Motor neuron (in vitro differentiated cells): ENCODE data around the gene PRKCA. TPM values are rescaled to one million over a fixed set of nuclear protein-coding genes. Genes with fewer than 3 reads are reported as not detected.
A peak's percentile ranks its signal among the peaks of the same experiment; 100 is the strongest.
"Not testable (repeated sequence)": the region's sequence is repeated elsewhere in the genome, so short reads cannot be mapped to it uniquely, and the experiment has no call there.

Source experiments
- ATAC-seq, 8 experiments: fragments of 200-7000 bp; cut with Tn5 transposase; replicated peaks in 6 of 8; 2 replicates each; pipeline ENCODE4 v1.8.0; 2021; ENCODE audit warnings: mild to moderate bottlenecking in 8 of 8, moderate library complexity in 8 of 8
- H3K27ac ChIP-seq, 2 donors: fragments of 250-450 bp; sonication (Bioruptor Pico); 2 replicates each; pipeline ENCODE4 v1.9.0; 2021; ENCODE audit warnings: antibody characterized with exemption in 2 of 2, mild to moderate bottlenecking in 2 of 2, moderate library complexity in 1 of 2
- H3K4me1 ChIP-seq, 2 donors: fragments of 250-450 bp; sonication (Bioruptor Pico); replicated peaks in 1 of 2; 2 replicates each; pipeline ENCODE4 v1.6.1; 2021; ENCODE audit warnings: antibody characterized with exemption in 2 of 2, mild to moderate bottlenecking in 2 of 2, moderate library complexity in 1 of 2
- H3K4me3 ChIP-seq, 5 donors: fragments of 250-450 bp; sonication (Bioruptor Pico); 2 replicates each; pipeline ENCODE4 v1.9.0; 2021; ENCODE audit warnings: antibody characterized with exemption in 5 of 5, mild to moderate bottlenecking in 5 of 5, moderate library complexity in 4 of 5
- WGBS, 10 experiments: fragments of 450-650 bp; shearing (Covaris generic); methylation state at CpG; one replicate each; pipeline ENCODE4 v1.0.0; 2022; 5-methylcytosine and 5-hydroxymethylcytosine counted together
- in situ Hi-C, 9 experiments: fragments of 400-800 bp; cut with MboI; loops; one replicate each; pipeline ENCODE4 v1.15.0; 2021; ENCODE audit warnings: low sequenced_read_pairs in 9 of 9, low pct_unique_long_range_greater_than_20kb in 2 of 9; ENCODE audit not compliant: unreplicated experiment in 9 of 9
- total RNA-seq, 8 experiments: library from RNA; unstranded; fragments of 300-600 nt; gene quantifications; 2 replicates each; pipeline versions ENCODE4 v1.2.3 to v1.2.4, GENCODE V29; 2022

PRKCA gene
- total RNA-seq, 8 experiments from 2014 or later: 5.6 to 38.8 (median 8.7) TPM

DNA sequence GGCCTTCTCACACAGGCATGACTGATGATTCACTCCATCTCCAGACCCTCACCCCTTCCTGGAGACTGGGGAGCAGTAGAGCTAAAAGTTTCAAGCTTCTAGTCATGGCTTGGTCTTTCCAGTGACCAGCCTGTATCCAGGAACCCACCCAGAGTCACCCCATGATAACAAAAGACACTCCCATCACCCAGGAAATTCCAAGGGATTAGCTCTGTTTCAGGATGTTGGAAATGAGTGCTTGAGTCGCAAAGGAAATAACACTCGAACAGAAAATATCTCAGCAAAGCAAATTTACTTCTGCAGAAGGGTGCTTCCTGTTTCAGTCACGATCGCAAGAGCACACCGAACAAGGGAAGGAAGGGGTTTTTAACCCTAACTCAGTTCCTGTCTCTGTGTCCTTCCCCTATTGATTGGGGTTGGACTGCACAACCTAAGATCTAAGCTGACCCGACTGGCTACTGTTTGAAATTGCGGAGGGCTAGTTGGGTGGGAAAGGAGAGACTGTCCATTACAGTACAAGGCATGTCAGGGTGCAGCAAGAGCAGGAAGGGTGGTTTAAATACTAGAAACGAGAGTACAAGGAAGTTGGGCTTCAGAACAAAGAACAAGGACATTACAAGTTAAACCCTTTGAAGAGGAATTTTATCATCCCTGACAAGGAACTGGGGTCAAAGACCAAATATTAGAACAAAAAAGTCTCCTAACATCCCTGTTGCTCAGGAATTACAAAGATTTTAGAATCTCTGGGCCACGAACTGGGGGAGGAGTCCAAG, 308.1 kb downstream of the PRKCA start:
- 40 to 100% (median 77%) methylated on average over 1 to 8 of the region's 9 CpGs; no CpG with 5 or more reads in 1 of the 10 experiments for WGBS, 10 experiments
- in situ Hi-C loops: no loop called here
- no peak for ATAC-seq
- H3K27ac ChIP-seq: no peak overlapping the region
- no peak overlapping the region for H3K4me3 ChIP-seq
- H3K4me1 ChIP-seq: no peaks in the 10 kb centered on the region

DNA sequence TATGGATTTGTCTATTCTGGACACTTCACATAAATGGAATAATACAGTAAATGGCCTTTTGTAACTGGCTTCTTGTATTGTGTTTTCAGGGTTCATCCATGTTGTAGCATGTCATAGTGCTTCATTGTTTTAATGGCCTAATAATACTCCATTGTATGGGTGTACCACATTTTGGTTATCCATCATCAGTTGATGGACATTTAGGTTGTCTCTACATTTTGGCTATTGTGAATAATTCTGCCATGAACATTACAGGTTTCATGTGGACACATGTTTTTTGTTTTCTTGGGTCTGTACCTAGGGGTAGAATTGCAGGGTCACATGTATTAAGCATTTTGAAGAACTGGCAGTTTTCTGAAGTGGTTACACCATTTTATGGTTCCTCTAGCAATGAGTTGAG, 309.0 kb downstream of the PRKCA start:
- H3K4me1 ChIP-seq: no peaks in the 10 kb centered on the region
- H3K4me3 ChIP-seq: no peak overlapping the region
- H3K27ac ChIP-seq: no peak overlapping the region
- no peak for ATAC-seq
- in situ Hi-C loops: no loop called here

DNA sequence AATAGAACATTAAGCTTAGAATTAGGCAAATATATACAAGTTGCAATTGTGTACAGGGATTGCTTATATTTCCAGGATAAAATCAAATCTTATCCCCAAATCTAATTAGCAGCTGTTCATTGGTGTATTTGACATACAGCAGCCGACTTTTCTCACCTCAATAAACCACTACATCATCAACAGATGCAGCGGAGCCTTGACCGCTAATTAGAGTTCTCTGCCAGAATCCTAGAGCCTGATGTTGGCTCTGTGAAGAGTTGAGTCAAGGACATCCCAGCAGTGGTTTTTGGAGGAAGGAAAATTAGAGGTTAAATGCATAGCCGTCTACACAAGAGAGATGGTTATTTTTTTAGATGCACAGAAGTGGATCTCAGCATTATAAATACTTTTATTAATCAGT, 310.6 kb downstream of the PRKCA start:
- Histone ChIP-seq H3K27ac (no peak overlapping the region), H3K4me1 (no peaks in the 10 kb centered on the region), H3K4me3 (no peak overlapping the region)
- in situ Hi-C loops: no loop called here
- WGBS, 10 experiments: 50 to 100% (median 83%) methylated on average over 1 to 4 of the region's 4 CpGs; no CpG with 5 or more reads in 3 of the 10 experiments
- ATAC-seq: no peak

DNA sequence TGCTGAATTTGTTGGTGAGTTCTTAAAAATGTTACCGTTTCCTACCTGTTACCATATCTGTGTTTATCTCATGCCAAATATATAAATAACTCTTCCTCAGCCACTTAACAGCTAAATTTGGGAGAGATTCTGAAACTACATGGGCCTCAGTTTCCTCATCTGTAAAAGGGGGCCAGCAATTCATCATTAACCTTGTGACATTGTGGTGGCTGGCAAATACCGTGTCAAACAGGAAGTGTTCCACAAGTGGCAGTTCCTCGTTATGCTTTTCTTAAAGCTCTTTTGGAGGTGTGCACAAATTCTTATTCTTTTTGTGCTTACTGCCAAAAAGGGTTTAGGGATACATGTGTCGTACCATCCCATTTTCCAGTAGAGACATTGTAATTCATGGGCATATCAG, 312.1 kb downstream of the PRKCA start:
- ATAC-seq: no peak
- in situ Hi-C loops: no loop called here
- 30 to 100% (median 80%) methylated on average over 1 to 4 of the region's 4 CpGs; no CpG with 5 or more reads in 1 of the 10 experiments for WGBS, 10 experiments

DNA sequence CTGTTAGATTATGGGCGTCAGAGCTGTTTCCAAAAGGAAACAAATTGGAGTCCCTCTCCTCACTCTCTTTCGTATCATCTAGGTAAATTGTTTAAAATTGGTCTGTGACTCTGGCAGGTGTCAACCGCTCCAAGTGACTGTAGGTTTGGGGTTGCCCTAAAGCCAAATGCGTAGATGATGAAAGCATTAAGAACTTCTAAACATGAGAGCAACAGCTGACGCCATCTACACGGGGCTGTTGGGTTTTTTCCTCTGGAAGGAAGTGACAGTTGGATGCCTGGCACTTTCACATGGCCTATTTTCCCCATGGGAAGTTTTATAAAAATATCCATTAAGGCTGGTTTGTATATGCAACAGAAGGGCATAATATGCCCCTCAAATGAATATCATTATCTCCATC, 316.8 kb downstream of the PRKCA start:
- H3K27ac ChIP-seq: no peak overlapping the region
- no peak overlapping the region for H3K4me3 ChIP-seq
- H3K4me1 ChIP-seq: no peaks in the 10 kb centered on the region
- in situ Hi-C loops: no loop called here
- WGBS, 10 experiments: 40 to 100% (median 92%) methylated on average over 1 to 6 of the region's 6 CpGs; no CpG with 5 or more reads in 1 of the 10 experiments
- ATAC-seq: no peak

More for the DNA sequence above, 312.1 kb downstream of the PRKCA start:
- no peaks in the 10 kb centered on the region for H3K4me1 ChIP-seq
- H3K27ac ChIP-seq: no peak overlapping the region
- no peak overlapping the region for H3K4me3 ChIP-seq

DNA sequence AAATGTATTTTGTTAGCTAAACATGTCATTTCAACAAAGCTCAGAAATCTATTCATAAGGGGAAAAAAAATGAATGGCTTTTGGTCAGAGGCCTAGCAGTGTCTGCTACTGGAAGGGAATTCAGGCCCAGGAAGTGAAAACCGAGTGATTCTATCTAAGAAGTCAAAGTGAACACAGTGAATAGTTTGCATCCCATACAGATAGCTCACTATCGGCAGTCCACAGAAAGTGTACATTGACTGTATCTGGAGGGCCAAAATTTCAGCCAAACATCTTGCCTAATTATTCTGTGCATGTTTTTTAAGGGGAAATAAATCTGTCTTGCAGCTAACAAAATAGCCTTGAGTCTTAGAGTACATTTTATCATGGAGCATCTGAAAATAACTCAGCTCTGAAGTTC, 318.1 kb downstream of the PRKCA start:
- Histone ChIP-seq H3K4me3 (no peak overlapping the region), H3K4me1 (no peaks in the 10 kb centered on the region), H3K27ac (no peak overlapping the region)
- WGBS, 10 experiments: 63 to 100% (median 88%) methylated on average over 1 to 2 of the region's 2 CpGs; no CpG with 5 or more reads in 4 of the 10 experiments
- no peak for ATAC-seq
- in situ Hi-C loops: no loop called here

DNA sequence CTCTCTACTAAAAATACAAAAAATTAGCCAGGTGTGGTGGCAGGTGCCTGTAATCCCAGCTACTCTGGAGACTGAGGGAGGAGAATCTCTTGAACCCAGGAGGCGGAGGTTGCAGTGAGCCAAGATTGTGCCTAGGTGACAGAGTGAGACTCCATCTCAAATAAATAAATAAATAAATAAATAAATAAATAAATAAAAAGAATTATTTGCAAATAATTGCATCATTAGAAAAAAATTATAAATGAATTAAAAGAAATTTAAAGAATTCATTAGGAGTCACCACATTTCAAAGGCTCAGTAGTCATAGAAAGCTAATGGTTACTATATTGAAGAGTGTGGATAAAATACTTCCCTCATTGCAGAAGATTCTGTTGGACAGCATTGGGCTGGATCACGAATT, 322.2 kb downstream of the PRKCA start:
- in situ Hi-C loops, H3K27ac ChIP-seq, H3K4me1 ChIP-seq, ATAC-seq, H3K4me3 ChIP-seq: not testable (repeated sequence)
- WGBS, 10 experiments: 56 to 100% (median 85%) methylated on average over 1 to 2 of the region's 2 CpGs

DNA sequence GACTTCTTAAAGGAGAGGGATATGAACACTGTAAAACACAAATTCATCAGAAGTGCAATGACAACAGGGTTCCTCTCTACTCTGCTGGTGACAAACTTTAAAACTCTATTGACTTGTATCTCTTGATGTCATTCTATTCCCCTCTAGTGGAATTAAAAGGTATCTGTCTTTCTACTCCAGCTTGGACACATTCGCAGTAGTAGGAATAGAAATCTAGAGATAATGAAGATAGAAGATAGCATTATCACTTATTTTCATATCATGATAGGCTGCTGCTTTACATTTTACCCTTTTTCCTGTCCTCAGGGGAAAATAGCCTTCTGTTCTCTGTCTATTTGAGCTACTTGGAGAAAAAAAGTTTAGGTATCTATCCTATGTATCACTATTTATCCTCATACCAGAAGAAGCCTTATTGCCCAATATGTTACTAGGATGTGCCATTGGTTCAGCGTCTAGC, 322.9 kb downstream of the PRKCA start:
- 17 to 92% (median 80%) methylated on average over 1 to 2 of the region's 2 CpGs; no CpG with 5 or more reads in 3 of the 10 experiments for WGBS, 10 experiments
- in situ Hi-C loops: no loop called here
- no peak overlapping the region for H3K27ac ChIP-seq
- ATAC-seq: peak in 5 of 8 experiments; percentile 55 to 79 (median 57)
- no peak overlapping the region for H3K4me3 ChIP-seq
- no peaks in the 10 kb centered on the region for H3K4me1 ChIP-seq

DNA sequence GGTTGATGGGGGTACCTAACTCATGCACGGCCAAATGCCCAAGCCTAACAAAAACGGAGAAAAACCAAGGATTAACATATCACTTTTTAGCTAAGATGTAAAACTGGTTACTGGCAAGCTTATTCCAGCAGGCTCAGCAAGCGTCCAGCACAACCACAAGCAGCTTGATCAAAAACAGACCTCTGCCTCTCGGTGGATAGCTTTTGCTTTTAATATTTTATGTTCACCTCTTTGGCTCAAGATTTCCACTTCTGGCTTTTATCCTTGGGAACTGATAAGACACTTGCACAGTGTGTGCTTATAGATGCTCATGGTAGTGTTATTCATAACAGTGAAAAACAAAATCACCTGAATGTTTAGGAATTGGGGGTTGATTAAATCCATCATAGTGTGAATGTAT, 325.6 kb downstream of the PRKCA start:
- no peak overlapping the region for H3K4me3 ChIP-seq
- peaks cover 0 to 2% of the 10 kb centered on the region in 2 donors for H3K4me1 ChIP-seq
- H3K27ac ChIP-seq: no peak overlapping the region
- in situ Hi-C loops: no loop called here
- no peak for ATAC-seq
- 0 to 93% (median 48%) methylated on average over 1 to 3 of the region's 4 CpGs for WGBS, 10 experiments

DNA sequence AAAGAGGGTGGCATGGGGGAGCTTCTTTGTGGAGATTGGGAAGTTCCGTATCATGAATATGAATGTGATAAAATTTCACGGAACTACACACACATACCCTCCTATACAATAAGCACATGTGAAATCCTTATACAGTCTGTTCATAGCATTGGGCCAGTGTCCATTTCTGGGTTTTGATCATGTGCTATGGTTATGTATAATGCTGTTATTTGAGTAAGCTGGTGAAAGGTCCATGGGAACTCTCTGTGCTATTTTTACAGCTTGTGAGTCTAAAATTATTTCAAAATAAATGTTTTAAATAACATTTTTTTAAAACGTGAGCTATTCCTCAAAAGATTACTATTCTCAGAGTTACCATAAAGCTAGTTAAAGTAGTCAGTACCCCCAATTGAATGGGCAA, 327.3 kb downstream of the PRKCA start:
- 0 to 100% (median 88%) methylated on average over 1 to 3 of the region's 3 CpGs; no CpG with 5 or more reads in 3 of the 10 experiments for WGBS, 10 experiments
- in situ Hi-C loops: no loop called here
- peaks cover 0 to 9% of the 10 kb centered on the region in 2 donors for H3K4me1 ChIP-seq
- no peak overlapping the region for H3K27ac ChIP-seq
- H3K4me3 ChIP-seq: no peak overlapping the region
- ATAC-seq: no peak

DNA sequence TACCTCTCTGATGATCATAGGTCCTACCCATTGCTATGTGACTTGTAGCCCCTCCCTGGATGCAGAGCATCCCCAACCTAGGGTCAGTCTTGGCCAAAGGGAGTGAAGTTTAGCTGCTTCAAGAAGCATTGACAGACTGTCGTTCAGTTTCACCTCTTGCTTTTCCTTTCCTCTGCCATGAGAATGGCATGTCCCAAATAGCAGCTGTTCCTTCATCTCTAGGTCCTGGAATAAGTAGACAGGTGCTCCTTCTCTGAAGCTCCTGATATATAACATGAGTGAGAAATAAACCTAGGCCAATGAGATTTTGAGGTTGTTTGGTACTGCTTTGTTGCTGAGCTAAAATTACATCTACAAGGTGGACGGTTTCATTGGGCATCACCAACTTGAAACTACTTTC, 328.0 kb downstream of the PRKCA start:
- in situ Hi-C loops: no loop called here
- 89 to 100% (median 96%) methylated on average over 2 of the region's 2 CpGs; no CpG with 5 or more reads in 4 of the 10 experiments for WGBS, 10 experiments
- Histone ChIP-seq H3K27ac (no peak overlapping the region), H3K4me3 (no peak overlapping the region), H3K4me1 (peaks cover 0 to 9% of the 10 kb centered on the region in 2 donors)
- ATAC-seq: no peak

DNA sequence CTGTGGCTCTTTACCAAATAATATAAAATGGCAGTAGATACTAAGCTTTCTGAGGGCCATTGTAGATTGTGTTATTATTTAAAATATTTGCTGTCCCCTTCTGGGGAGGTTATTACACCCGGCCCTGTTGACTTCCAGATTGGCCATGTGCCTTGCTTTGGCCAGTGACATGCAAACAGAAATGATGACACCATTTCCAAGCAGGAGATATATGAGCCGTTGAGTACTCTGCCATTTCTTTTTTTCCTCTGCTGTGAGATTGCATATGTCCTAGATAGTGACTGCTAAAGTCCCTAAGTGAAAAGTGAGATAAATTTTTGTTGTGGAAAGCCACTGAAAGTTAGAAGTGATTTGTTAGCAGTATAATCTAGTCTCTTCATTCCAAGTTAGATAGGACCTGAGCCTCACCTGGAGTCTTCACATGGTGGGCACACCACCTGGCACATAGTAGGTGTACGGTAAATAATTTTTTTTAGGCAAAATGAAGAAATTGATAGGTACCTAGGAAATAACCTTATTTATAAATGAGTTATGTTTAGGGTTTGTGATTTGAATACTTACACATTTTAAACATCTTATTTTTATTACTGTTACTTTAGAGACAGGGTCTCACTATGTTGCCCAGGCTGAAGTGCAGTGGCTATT, 328.5 kb downstream of the PRKCA start:
- Histone ChIP-seq H3K27ac (no peak overlapping the region), H3K4me1 (peaks cover under 1 to 9% of the 10 kb centered on the region in 2 donors), H3K4me3 (no peak overlapping the region)
- WGBS, 10 experiments: 50 to 100% (median 95%) methylated on average over 1 to 3 of the region's 3 CpGs
- in situ Hi-C loops: no loop called here
- no peak for ATAC-seq

DNA sequence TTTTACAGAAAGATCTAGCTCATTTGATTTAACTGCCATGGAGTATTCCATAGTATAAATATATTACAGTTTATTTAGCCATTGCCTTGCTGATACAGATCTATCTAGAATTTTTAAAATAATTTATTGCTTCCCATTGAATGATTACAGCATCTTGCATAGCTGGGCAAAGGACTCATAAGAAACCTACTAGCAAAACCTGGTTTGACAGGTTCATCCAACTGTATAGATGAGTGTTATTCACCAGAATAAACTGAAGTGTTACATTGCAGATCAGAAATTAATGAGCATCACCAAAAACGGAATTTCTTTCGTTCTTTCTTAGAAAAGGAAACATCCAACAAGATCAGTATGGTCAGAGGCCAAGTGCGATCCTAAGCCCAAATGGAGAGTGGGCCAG, 330.3 kb downstream of the PRKCA start:
- WGBS, 10 experiments: 20 to 95% (median 80%) methylated on average over 2 to 3 of the region's 3 CpGs; no CpG with 5 or more reads in 4 of the 10 experiments
- H3K27ac ChIP-seq: no peak overlapping the region
- ATAC-seq: peak in 1 of 8 experiments; percentile 7
- in situ Hi-C loops: no loop called here
- H3K4me1 ChIP-seq: peaks cover 6 to 9% of the 10 kb centered on the region in 2 donors
- no peak overlapping the region for H3K4me3 ChIP-seq
